NCI-H2227 (cell line): ENCODE results near the gene SF3B6.

Experiments
- DNase-seq: peaks from one replicate; lab custom pipeline; 2025; ENCODE audit not compliant: unreplicated experiment; lab: John Stamatoyannopoulos, UW

Gene SF3B6

DNA sequence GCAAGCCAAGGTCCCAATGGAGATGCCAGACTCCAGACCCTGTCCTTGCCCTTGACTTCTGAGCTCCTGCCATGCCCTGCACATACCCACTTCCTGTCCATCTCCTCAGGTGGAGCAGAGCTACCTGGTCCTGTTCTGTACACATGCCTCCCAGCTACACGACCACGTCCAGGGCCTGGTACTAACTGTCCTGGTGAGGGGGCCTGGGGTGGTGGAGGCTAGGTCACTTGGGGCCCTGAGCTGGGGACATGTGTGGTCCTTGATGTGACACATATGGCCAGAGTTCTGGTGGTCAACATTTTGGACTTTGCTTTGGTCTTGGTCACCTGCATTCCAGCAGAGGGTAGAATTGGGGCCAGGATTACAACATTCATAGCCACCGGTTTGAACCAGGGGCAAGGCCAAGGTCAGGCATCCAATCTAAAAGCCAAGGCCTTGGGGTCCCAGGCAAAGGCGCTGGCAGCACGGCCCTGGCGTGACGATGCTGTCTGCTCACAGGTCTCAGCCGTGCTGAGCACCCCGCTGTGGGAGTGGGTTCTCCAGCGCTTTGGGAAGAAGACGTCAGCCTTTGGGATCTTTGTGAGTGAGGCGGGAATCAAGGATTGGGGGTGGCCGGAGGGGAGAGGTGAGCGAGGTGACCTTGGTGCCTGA, 53.7 kb downstream of the SF3B6 start:
- no peak for DNase-seq

DNA sequence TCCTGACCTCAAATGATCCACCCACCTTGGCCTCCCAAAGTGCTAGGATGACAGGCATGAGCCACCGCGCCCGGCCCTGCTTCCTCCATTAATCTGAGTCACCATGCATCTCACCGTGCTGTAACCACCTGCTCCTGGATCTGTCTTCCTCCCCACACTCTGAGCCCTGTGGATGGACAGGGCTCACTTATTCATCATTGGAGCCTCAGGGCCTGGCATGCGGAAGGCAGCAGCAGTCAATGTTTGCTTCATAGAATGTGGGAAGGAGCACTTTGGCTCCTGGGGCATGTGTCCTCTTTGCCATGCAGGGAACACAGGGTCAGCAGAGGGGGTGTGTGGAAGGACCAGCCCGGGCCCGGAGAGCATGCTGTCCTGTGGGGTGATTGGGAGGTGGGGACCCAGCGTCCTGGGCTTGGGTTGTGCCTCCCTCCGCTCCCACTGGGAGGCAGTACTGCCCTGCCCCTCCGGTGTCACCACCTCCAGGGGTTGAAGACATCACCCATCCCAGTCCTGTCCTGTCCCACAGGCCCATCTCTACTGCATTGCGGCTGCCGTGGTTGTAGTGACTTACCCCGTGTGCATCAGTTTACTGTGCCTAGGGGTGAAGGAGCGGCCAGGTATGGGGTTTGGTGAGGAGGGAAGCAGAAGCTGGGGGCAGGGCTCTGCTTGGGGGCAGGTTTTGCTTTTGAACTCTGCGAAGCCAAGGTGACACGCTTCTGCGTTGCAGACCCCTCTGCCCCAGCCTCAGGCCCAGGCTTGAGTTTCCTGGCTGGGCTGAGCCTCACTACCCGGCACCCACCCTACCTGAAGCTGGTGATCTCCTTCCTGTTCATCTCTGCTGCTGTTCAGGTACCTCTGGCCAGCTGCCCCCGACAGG, 54.8 kb downstream of the SF3B6 start:
- DNase-seq, result no peak

DNA sequence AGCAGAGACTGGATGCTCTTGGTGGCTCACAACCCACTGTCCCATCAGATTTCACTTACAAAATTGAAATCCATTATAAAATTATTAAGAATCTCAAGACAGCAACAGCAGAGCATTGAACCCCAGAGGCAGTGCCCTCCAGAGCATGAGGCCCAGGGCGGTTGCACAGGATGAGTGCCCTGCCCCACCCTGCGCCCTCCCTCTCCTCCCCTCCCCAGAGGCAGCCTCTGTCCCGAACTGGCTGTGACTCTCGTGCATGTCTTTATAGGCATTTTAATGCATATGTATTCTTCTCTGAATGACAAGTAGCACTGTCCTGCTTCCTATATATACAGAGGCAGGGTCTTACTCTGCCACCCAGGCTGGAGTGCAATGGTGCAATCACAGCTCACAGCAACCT, 55.9 kb downstream of the SF3B6 start:
- no peak for DNase-seq

- no peak for DNase-seq
These were observed 56.4 kb downstream of the SF3B6 start for GRCh38 chr2:24019729-24020128.

GRCh38 chr2:24018241-24018640, 57.9 kb downstream of the SF3B6 start:
- no peak for DNase-seq

- no peak for DNase-seq
These were observed 58.4 kb downstream of the SF3B6 start for GRCh38 chr2:24017711-24018110.
